C4-2B (cell line): Measurements from ENCODE around the gene CDCP2.

Experiments used
- ZFX ChIP-seq: fragments of 450-650 bp; IDR thresholded peaks from 2 replicates; pipeline ENCODE4 v1.6.1; 2017
- TF ChIP-seq, protein P1 (sequence below): fragments of 450-650 bp; conservative IDR thresholded peaks from 2 replicates; pipeline ENCODE4 v1.5.1; 2017; ENCODE audit warnings: mild to moderate bottlenecking

GRCh38 chr1:54115520-54115919, 37.3 kb downstream of the CDCP2 start:
- TF ChIP-seq, protein P1, sequence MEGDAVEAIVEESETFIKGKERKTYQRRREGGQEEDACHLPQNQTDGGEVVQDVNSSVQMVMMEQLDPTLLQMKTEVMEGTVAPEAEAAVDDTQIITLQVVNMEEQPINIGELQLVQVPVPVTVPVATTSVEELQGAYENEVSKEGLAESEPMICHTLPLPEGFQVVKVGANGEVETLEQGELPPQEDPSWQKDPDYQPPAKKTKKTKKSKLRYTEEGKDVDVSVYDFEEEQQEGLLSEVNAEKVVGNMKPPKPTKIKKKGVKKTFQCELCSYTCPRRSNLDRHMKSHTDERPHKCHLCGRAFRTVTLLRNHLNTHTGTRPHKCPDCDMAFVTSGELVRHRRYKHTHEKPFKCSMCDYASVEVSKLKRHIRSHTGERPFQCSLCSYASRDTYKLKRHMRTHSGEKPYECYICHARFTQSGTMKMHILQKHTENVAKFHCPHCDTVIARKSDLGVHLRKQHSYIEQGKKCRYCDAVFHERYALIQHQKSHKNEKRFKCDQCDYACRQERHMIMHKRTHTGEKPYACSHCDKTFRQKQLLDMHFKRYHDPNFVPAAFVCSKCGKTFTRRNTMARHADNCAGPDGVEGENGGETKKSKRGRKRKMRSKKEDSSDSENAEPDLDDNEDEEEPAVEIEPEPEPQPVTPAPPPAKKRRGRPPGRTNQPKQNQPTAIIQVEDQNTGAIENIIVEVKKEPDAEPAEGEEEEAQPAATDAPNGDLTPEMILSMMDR = no peak
- no peak for TF ChIP-seq ZFX
